ENCODE results near the gene PPP2R2D. TPM values are rescaled to one million over a fixed set of nuclear protein-coding genes. Genes with fewer than 3 reads are reported as not detected.

Gene PPP2R2D
- polyA plus RNA-seq, 2 donors, result 14.5 to 19.3 TPM

- H3K27me3 ChIP-seq (ENCODE audit: control insufficient read depth in 1 of 2, insufficient read depth in 2 of 2, low read length in 2 of 2), result peaks cover 0 to 2% of the 10 kb centered on the region in 2 donors
- no peaks in the 10 kb centered on the region for H3K36me3 ChIP-seq (ENCODE audit: control insufficient read depth in 2 of 2, insufficient read depth in 2 of 2, low read length in 1 of 2)
- H3K4me1 ChIP-seq (ENCODE audit: control insufficient read depth in 2 of 2, insufficient read depth in 2 of 2, low read length in 1 of 2), result peaks cover 0 to 2% of the 10 kb centered on the region in 2 donors
- WGBS, 2 donors, result 67 to 73% methylated on average over 10 of the region's 10 CpGs
- no peak overlapping the region for H3K4me3 ChIP-seq (ENCODE audit: low read depth in 1 of 2, low read length in 2 of 2)
- H3K27ac ChIP-seq (ENCODE audit: low read depth in 2 of 2, low read length in 1 of 2), result no peak overlapping the region
- H3K9me3 ChIP-seq (ENCODE audit: control insufficient read depth in 2 of 2, insufficient read depth in 1 of 2, low read depth in 1 of 2, low read length in 1 of 2), result no peaks in the 10 kb centered on the region
Observed at GRCh38 chr10:131866673-131867072, 34.1 kb upstream of the PPP2R2D start.

GRCh38 chr10:131868436-131868835, 32.4 kb upstream of the PPP2R2D start:
- 88 to 93% methylated on average over 10 of the region's 10 CpGs for WGBS, 2 donors
- no peak overlapping the region for H3K4me3 ChIP-seq (ENCODE audit: low read depth in 1 of 2, low read length in 2 of 2)
- H3K27me3 ChIP-seq (ENCODE audit: control insufficient read depth in 1 of 2, insufficient read depth in 2 of 2, low read length in 2 of 2), result no peaks in the 10 kb centered on the region
- peaks cover 0 to 2% of the 10 kb centered on the region in 2 donors for H3K4me1 ChIP-seq (ENCODE audit: control insufficient read depth in 2 of 2, insufficient read depth in 2 of 2, low read length in 1 of 2)
- H3K36me3 ChIP-seq (ENCODE audit: control insufficient read depth in 2 of 2, insufficient read depth in 2 of 2, low read length in 1 of 2), result no peaks in the 10 kb centered on the region
- H3K27ac ChIP-seq (ENCODE audit: low read depth in 2 of 2, low read length in 1 of 2), result no peak overlapping the region
- no peaks in the 10 kb centered on the region for H3K9me3 ChIP-seq (ENCODE audit: control insufficient read depth in 2 of 2, insufficient read depth in 1 of 2, low read depth in 1 of 2, low read length in 1 of 2)

GRCh38 chr10:131869344-131869743, 31.5 kb upstream of the PPP2R2D start:
- Histone ChIP-seq H3K27me3 (ENCODE audit: control insufficient read depth in 1 of 2, insufficient read depth in 2 of 2, low read length in 2 of 2) (no peaks in the 10 kb centered on the region), H3K9me3 (ENCODE audit: control insufficient read depth in 2 of 2, insufficient read depth in 1 of 2, low read depth in 1 of 2, low read length in 1 of 2) (no peaks in the 10 kb centered on the region)
- 90 to 93% methylated on average over 8 of the region's 8 CpGs for WGBS, 2 donors

GRCh38 chr10:131870411-131870810, 30.4 kb upstream of the PPP2R2D start:
- H3K27me3 ChIP-seq (ENCODE audit: control insufficient read depth in 1 of 2, insufficient read depth in 2 of 2, low read length in 2 of 2), result no peaks in the 10 kb centered on the region
- WGBS, 2 donors, result 37 to 64% methylated on average over 8 of the region's 8 CpGs
- no peaks in the 10 kb centered on the region for H3K9me3 ChIP-seq (ENCODE audit: control insufficient read depth in 2 of 2, insufficient read depth in 1 of 2, low read depth in 1 of 2, low read length in 1 of 2)
- no peaks in the 10 kb centered on the region for H3K36me3 ChIP-seq (ENCODE audit: control insufficient read depth in 2 of 2, insufficient read depth in 2 of 2, low read length in 1 of 2)
- no peak overlapping the region for H3K4me3 ChIP-seq (ENCODE audit: low read depth in 1 of 2, low read length in 2 of 2)
- no peak overlapping the region for H3K27ac ChIP-seq (ENCODE audit: low read depth in 2 of 2, low read length in 1 of 2)
- H3K4me1 ChIP-seq (ENCODE audit: control insufficient read depth in 2 of 2, insufficient read depth in 2 of 2, low read length in 1 of 2), result peaks cover 0 to 2% of the 10 kb centered on the region in 2 donors

More at GRCh38 chr10:131869344-131869743, 31.5 kb upstream of the PPP2R2D start:
- Histone ChIP-seq H3K27ac (ENCODE audit: low read depth in 2 of 2, low read length in 1 of 2) (no peak overlapping the region), H3K36me3 (ENCODE audit: control insufficient read depth in 2 of 2, insufficient read depth in 2 of 2, low read length in 1 of 2) (no peaks in the 10 kb centered on the region), H3K4me1 (ENCODE audit: control insufficient read depth in 2 of 2, insufficient read depth in 2 of 2, low read length in 1 of 2) (peaks cover 0 to 2% of the 10 kb centered on the region in 2 donors), H3K4me3 (ENCODE audit: low read depth in 1 of 2, low read length in 2 of 2) (no peak overlapping the region)

GRCh38 chr10:131870831-131871672, 29.8 kb upstream of the PPP2R2D start:
- Histone ChIP-seq H3K9me3 (ENCODE audit: control insufficient read depth in 2 of 2, insufficient read depth in 1 of 2, low read depth in 1 of 2, low read length in 1 of 2) (no peaks in the 10 kb centered on the region), H3K36me3 (ENCODE audit: control insufficient read depth in 2 of 2, insufficient read depth in 2 of 2, low read length in 1 of 2) (no peaks in the 10 kb centered on the region), H3K27ac (ENCODE audit: low read depth in 2 of 2, low read length in 1 of 2) (no peak overlapping the region), H3K4me3 (ENCODE audit: low read depth in 1 of 2, low read length in 2 of 2) (no peak overlapping the region), H3K27me3 (ENCODE audit: control insufficient read depth in 1 of 2, insufficient read depth in 2 of 2, low read length in 2 of 2) (no peaks in the 10 kb centered on the region), H3K4me1 (ENCODE audit: control insufficient read depth in 2 of 2, insufficient read depth in 2 of 2, low read length in 1 of 2) (peaks cover 0 to 2% of the 10 kb centered on the region in 2 donors)
- 42 to 59% methylated on average over 15 of the region's 15 CpGs for WGBS, 2 donors

DNA sequence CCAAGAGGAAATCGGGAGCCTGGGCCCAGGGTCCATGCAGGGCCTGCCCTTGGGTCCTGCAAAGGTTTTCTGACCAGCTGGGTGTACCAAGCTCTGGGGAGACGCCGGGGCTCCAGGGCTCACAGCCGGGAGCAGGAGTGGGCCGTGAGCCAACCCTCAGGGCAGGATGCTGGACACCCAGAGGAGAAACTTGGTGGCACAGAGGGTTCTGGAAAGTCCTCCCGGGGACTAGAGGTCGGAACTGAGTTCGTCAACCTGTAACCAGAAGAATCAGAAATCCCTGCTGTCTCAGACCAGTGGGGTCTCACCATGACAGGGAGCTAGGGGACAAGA, 29.2 kb upstream of the PPP2R2D start:
- no peaks in the 10 kb centered on the region for H3K9me3 ChIP-seq (ENCODE audit: control insufficient read depth in 2 of 2, insufficient read depth in 1 of 2, low read depth in 1 of 2, low read length in 1 of 2)
- H3K4me1 ChIP-seq (ENCODE audit: control insufficient read depth in 2 of 2, insufficient read depth in 2 of 2, low read length in 1 of 2), result peaks cover 0 to 2% of the 10 kb centered on the region in 2 donors
- no peak overlapping the region for H3K4me3 ChIP-seq (ENCODE audit: low read depth in 1 of 2, low read length in 2 of 2)
- 74 to 75% methylated on average over 8 of the region's 8 CpGs for WGBS, 2 donors
- no peaks in the 10 kb centered on the region for H3K27me3 ChIP-seq (ENCODE audit: control insufficient read depth in 1 of 2, insufficient read depth in 2 of 2, low read length in 2 of 2)
- H3K27ac ChIP-seq (ENCODE audit: low read depth in 2 of 2, low read length in 1 of 2), result no peak overlapping the region
- H3K36me3 ChIP-seq (ENCODE audit: control insufficient read depth in 2 of 2, insufficient read depth in 2 of 2, low read length in 1 of 2), result no peaks in the 10 kb centered on the region

GRCh38 chr10:131872011-131872826, 28.6 kb upstream of the PPP2R2D start:
- H3K36me3 ChIP-seq (ENCODE audit: control insufficient read depth in 2 of 2, insufficient read depth in 2 of 2, low read length in 1 of 2), result no peaks in the 10 kb centered on the region
- peaks cover 0 to 2% of the 10 kb centered on the region in 2 donors for H3K4me1 ChIP-seq (ENCODE audit: control insufficient read depth in 2 of 2, insufficient read depth in 2 of 2, low read length in 1 of 2)
- no peak overlapping the region for H3K27ac ChIP-seq (ENCODE audit: low read depth in 2 of 2, low read length in 1 of 2)
- no peaks in the 10 kb centered on the region for H3K9me3 ChIP-seq (ENCODE audit: control insufficient read depth in 2 of 2, insufficient read depth in 1 of 2, low read depth in 1 of 2, low read length in 1 of 2)
- no peak overlapping the region for H3K4me3 ChIP-seq (ENCODE audit: low read depth in 1 of 2, low read length in 2 of 2)
- 85 to 86% methylated on average over 27 of the region's 27 CpGs for WGBS, 2 donors
- H3K27me3 ChIP-seq (ENCODE audit: control insufficient read depth in 1 of 2, insufficient read depth in 2 of 2, low read length in 2 of 2), result no peaks in the 10 kb centered on the region

DNA sequence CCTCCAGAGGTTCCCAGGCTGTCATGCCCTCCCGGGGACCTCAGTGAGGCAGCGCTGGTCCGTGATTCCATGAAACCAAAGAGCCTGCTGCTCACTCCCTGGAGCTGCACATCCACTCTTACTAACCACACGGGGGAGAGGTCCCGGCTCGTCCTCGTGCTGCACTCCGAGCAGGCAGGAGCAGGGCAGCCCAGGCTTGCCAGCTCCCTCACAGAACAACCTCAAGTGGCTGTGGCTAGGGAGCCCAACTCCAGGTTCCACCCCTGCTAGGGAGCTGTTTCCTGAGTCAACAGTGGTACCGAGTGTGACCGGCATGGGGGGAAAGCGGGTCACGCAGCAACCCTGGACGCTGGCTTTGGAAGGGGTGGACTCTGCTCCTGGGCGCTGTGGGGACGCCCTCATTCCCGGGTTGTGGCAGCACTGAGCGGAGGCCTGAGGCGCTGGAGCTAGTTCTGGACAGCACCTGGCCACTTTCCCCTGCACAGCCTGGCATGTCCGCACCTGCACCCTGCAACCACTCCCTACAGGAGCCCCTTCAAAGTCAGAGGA, 27.9 kb upstream of the PPP2R2D start:
- no peaks in the 10 kb centered on the region for H3K36me3 ChIP-seq (ENCODE audit: control insufficient read depth in 2 of 2, insufficient read depth in 2 of 2, low read length in 1 of 2)
- H3K4me1 ChIP-seq (ENCODE audit: control insufficient read depth in 2 of 2, insufficient read depth in 2 of 2, low read length in 1 of 2), result peaks cover 0 to 2% of the 10 kb centered on the region in 2 donors
- WGBS, 2 donors, result 50 to 55% methylated on average over 19 of the region's 19 CpGs
- no peaks in the 10 kb centered on the region for H3K9me3 ChIP-seq (ENCODE audit: control insufficient read depth in 2 of 2, insufficient read depth in 1 of 2, low read depth in 1 of 2, low read length in 1 of 2)
- no peak overlapping the region for H3K27ac ChIP-seq (ENCODE audit: low read depth in 2 of 2, low read length in 1 of 2)
- H3K27me3 ChIP-seq (ENCODE audit: control insufficient read depth in 1 of 2, insufficient read depth in 2 of 2, low read length in 2 of 2), result no peaks in the 10 kb centered on the region
- no peak overlapping the region for H3K4me3 ChIP-seq (ENCODE audit: low read depth in 1 of 2, low read length in 2 of 2)

GRCh38 chr10:131874991-131875451, 25.8 kb upstream of the PPP2R2D start:
- H3K4me3 ChIP-seq (ENCODE audit: low read depth in 1 of 2, low read length in 2 of 2), result no peak overlapping the region
- WGBS, 2 donors, result 1 to 2% methylated on average over 17 of the region's 17 CpGs
- H3K27ac ChIP-seq (ENCODE audit: low read depth in 2 of 2, low read length in 1 of 2), result no peak overlapping the region
- H3K36me3 ChIP-seq (ENCODE audit: control insufficient read depth in 2 of 2, insufficient read depth in 2 of 2, low read length in 1 of 2), result no peaks in the 10 kb centered on the region
- no peaks in the 10 kb centered on the region for H3K9me3 ChIP-seq (ENCODE audit: control insufficient read depth in 2 of 2, insufficient read depth in 1 of 2, low read depth in 1 of 2, low read length in 1 of 2)
- no peaks in the 10 kb centered on the region for H3K27me3 ChIP-seq (ENCODE audit: control insufficient read depth in 1 of 2, insufficient read depth in 2 of 2, low read length in 2 of 2)
- H3K4me1 ChIP-seq (ENCODE audit: control insufficient read depth in 2 of 2, insufficient read depth in 2 of 2, low read length in 1 of 2), result peaks cover 0 to 2% of the 10 kb centered on the region in 2 donors

Data from esophagus (tissue), 2 donors.